OCI-LY7 (cell line): Measurements from ENCODE around the gene PARVB. TPM values are rescaled to one million over a fixed set of nuclear protein-coding genes. Genes with fewer than 3 reads are reported as not detected.

Experiments
- BruUV-seq: library from RNA; stranded (reverse); fragments of 400-500 nt; replicated peaks from 2 replicates; lab custom pipeline; 2021; lab: Mats Ljungman, UMichigan
- CTCF ChIA-PET: fragments of 300-600 bp; sonication (Branson Sonifier 250); formaldehyde crosslinking; loops from one replicate; lab custom pipeline; 2022; ENCODE audit warnings: antibody characterized with exemption; ENCODE audit not compliant: unreplicated experiment; lab: Charles Lee
- POLR2A ChIA-PET: fragments of 300-600 bp; sonication (Branson Sonifier 250); formaldehyde crosslinking; loops from one replicate; lab custom pipeline; 2022; ENCODE audit warnings: antibody characterized with exemption; lab: Charles Lee
- DNase-seq: peaks from one replicate; pipeline ENCODE4 v3.0.0-alpha.2; 2015; ENCODE audit warnings: low spot score
- H2AFZ ChIP-seq: fragments of 200-600 bp; sonication (generic), shearing (Covaris generic); 2 replicates; pipeline ENCODE4 v1.6.1; 2014; ENCODE audit warnings: mild to moderate bottlenecking, antibody characterized with exemption, low read length, moderate library complexity
- H3K27ac ChIP-seq: fragments of 200-600 bp; sonication (generic); 2 replicates; pipeline ENCODE4 v1.5.1; 2014; ENCODE audit warnings: mixed run types, low read depth, mild to moderate bottlenecking, moderate library complexity, low read length, inconsistent platforms; ENCODE audit not compliant: poor library complexity, severe bottlenecking
- H3K36me3 ChIP-seq: fragments of 200-600 bp; sonication (generic); 2 replicates; pipeline ENCODE4 v1.6.1; 2014; ENCODE audit warnings: mild to moderate bottlenecking, antibody characterized with exemption, low read length, moderate library complexity, mixed read lengths; ENCODE audit not compliant: insufficient read depth
- H3K4me1 ChIP-seq: fragments of 200-600 bp; sonication (generic); 2 replicates; pipeline ENCODE4 v1.5.1; 2014; ENCODE audit warnings: mild to moderate bottlenecking, low read length; ENCODE audit not compliant: insufficient read depth, poor library complexity, severe bottlenecking
- H3K4me2 ChIP-seq: fragments of 200-600 bp; sonication (generic); 2 replicates; pipeline ENCODE4 v1.6.1; 2014; ENCODE audit warnings: mild to moderate bottlenecking, low read length
- H3K4me3 ChIP-seq: fragments of 200-600 bp; sonication (generic); 2 replicates; pipeline ENCODE4 v1.5.1; 2014; ENCODE audit warnings: mild to moderate bottlenecking, low read depth, low read length; ENCODE audit not compliant: poor library complexity, severe bottlenecking
- H3K79me2 ChIP-seq: fragments of 200-600 bp; sonication (generic); 2 replicates; pipeline ENCODE4 v1.6.1; 2016; ENCODE audit warnings: low read depth, mild to moderate bottlenecking, low read length, moderate library complexity, mixed read lengths; ENCODE audit not compliant: insufficient read depth
- H3K9me2 ChIP-seq: fragments of 200-600 bp; sonication (generic); 2 replicates; pipeline ENCODE4 v1.6.1; 2016; ENCODE audit warnings: mild to moderate bottlenecking, low read length, mixed read lengths; ENCODE audit not compliant: insufficient read depth
- H3K9me3 ChIP-seq: fragments of 200-600 bp; sonication (generic); 2 replicates; pipeline ENCODE4 v1.6.1; 2014; ENCODE audit warnings: mild to moderate bottlenecking, mixed run types, low read length, mixed read lengths
- H4K20me1 ChIP-seq: fragments of 200-600 bp; sonication (generic); 2 replicates; pipeline ENCODE4 v1.6.1; 2014; ENCODE audit warnings: mild to moderate bottlenecking, antibody characterized with exemption, low read length, moderate library complexity, mixed read lengths; ENCODE audit not compliant: insufficient read depth
- EZH2phosphoT487 ChIP-seq: fragments of 200-600 bp; sonication (generic); IDR thresholded peaks from 2 replicates; pipeline ENCODE4 v1.6.1; 2018; ENCODE audit warnings: low read depth, borderline replicate concordance, mild to moderate bottlenecking, mixed run types, antibody characterized with exemption, low read length, moderate library complexity, mixed read lengths
- intact Hi-C: fragments of 100-400 bp; cut with micrococcal nuclease; formaldehyde crosslinking; loops from one replicate; pipeline ENCODE4 v1.10.0; 2022; ENCODE audit not compliant: unreplicated experiment
- total RNA-seq, 2 experiments: library from RNA; depleted of rRNA in 1 of 2; stranded (reverse); fragments of >200 nt in 1 of 2; shearing (Covaris generic) in 1 of 2; gene quantifications; 2 replicates each; pipeline ENCODE4 v1.2.3, GENCODE V29; 2014 to 2022
- TF ChIP-seq, protein P1 (sequence below): fragments of 200-600 bp; sonication (generic); conservative IDR thresholded peaks from 2 replicates; pipeline ENCODE4 v1.5.1; 2014; ENCODE audit warnings: mild to moderate bottlenecking, antibody characterized with exemption, low read length, moderate library complexity, mixed read lengths

Gene PARVB
- total RNA-seq, 2 experiments from 2014 or later: 0.34 TPM; not detected in 1

DNA sequence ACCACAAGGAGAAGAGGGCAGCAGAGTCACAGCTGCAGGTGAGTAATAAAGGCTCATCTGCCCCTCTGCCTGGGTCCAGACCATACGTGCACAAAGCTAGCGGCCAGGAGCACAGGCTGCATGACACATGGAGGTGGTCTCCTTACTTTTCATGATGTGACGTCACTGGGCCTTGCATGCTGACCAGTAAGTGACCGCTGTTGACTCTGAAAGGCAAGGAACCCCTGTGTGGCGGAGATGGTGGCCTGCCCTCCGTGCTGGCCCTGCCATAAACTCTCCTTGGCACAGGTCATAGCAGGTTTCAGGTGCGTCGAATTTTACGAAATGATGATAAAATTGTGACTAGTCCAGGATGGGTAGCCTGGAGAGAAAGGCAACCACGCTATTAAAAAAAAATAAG is 149.1 kb downstream of the PARVB start:
- no peak for DNase-seq
- H3K27ac ChIP-seq: no peak overlapping the region
- no peaks in the 10 kb centered on the region for H3K36me3 ChIP-seq
- H3K9me2 ChIP-seq: no peaks in the 10 kb centered on the region
- intact Hi-C loops: no loop called here
- H3K79me2 ChIP-seq: no peaks in the 10 kb centered on the region
- BruUV-seq: no TSS peak
- no peak overlapping the region for H3K4me2 ChIP-seq
- H3K4me1 ChIP-seq: no peaks in the 10 kb centered on the region
- ChIA-PET CTCF (no interaction called here), POLR2A (no interaction called here)
- H2AFZ ChIP-seq: no peak overlapping the region
- H4K20me1 ChIP-seq: no peaks in the 10 kb centered on the region
- no peak overlapping the region for H3K4me3 ChIP-seq
- TF ChIP-seq, protein P1, sequence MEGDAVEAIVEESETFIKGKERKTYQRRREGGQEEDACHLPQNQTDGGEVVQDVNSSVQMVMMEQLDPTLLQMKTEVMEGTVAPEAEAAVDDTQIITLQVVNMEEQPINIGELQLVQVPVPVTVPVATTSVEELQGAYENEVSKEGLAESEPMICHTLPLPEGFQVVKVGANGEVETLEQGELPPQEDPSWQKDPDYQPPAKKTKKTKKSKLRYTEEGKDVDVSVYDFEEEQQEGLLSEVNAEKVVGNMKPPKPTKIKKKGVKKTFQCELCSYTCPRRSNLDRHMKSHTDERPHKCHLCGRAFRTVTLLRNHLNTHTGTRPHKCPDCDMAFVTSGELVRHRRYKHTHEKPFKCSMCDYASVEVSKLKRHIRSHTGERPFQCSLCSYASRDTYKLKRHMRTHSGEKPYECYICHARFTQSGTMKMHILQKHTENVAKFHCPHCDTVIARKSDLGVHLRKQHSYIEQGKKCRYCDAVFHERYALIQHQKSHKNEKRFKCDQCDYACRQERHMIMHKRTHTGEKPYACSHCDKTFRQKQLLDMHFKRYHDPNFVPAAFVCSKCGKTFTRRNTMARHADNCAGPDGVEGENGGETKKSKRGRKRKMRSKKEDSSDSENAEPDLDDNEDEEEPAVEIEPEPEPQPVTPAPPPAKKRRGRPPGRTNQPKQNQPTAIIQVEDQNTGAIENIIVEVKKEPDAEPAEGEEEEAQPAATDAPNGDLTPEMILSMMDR: no peak
- no peak for TF ChIP-seq EZH2phosphoT487
- no peaks in the 10 kb centered on the region for H3K9me3 ChIP-seq

DNA sequence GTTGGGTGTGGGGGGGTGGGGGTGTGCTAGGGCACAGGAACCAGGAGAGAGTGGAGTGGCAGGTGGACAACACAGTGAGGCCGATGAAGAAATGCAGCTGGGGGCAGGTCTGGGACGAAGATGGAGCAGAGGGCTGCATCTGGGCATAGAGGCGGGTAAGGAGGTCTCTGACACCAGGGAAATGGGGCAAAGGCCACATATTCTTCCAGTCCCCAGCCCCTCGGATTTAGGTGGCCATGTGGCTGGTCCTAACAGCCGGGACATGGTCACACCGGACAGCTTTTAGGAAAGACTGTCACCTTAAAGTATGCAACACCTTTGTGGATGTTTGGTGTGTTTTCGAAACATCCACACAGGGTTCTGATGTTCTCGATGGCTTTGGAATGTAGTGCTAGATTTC is 151.6 kb downstream of the PARVB start:
- BruUV-seq: no TSS peak

More for the DNA sequence above, 151.6 kb downstream of the PARVB start:
- no peak for DNase-seq
- Histone ChIP-seq H3K79me2 (no peaks in the 10 kb centered on the region), H3K9me2 (no peaks in the 10 kb centered on the region), H3K27ac (no peak overlapping the region), H2AFZ (no peak overlapping the region), H3K4me1 (no peaks in the 10 kb centered on the region), H3K4me2 (no peak overlapping the region), H4K20me1 (no peaks in the 10 kb centered on the region), H3K4me3 (no peak overlapping the region), H3K36me3 (no peaks in the 10 kb centered on the region), H3K9me3 (no peaks in the 10 kb centered on the region)
- intact Hi-C loops: no loop called here
- ChIA-PET CTCF (interaction anchor here (0.6 kb wide), 1 partner anchor 19 kb away, joined by 3 read pairs; no protein-coding TSS in a partner anchor), POLR2A (no interaction called here)
- TF ChIP-seq EZH2phosphoT487: no peak
- TF ChIP-seq, protein P1: no peak
